HG03039 (cell line): Measurements from ENCODE around the gene ZNF503.
"Not testable (repeated sequence)": the region's sequence is repeated elsewhere in the genome, so short reads cannot be mapped to it uniquely, and the experiment has no call there.

Experiments used
- ATAC-seq: cut with Tn5 transposase; IDR thresholded peaks from one replicate; pipeline ENCODE4 v1.9.1; 2021; ENCODE audit warnings: mild to moderate bottlenecking, moderate library complexity; ENCODE audit not compliant: unreplicated experiment

The ZNF503 gene

DNA sequence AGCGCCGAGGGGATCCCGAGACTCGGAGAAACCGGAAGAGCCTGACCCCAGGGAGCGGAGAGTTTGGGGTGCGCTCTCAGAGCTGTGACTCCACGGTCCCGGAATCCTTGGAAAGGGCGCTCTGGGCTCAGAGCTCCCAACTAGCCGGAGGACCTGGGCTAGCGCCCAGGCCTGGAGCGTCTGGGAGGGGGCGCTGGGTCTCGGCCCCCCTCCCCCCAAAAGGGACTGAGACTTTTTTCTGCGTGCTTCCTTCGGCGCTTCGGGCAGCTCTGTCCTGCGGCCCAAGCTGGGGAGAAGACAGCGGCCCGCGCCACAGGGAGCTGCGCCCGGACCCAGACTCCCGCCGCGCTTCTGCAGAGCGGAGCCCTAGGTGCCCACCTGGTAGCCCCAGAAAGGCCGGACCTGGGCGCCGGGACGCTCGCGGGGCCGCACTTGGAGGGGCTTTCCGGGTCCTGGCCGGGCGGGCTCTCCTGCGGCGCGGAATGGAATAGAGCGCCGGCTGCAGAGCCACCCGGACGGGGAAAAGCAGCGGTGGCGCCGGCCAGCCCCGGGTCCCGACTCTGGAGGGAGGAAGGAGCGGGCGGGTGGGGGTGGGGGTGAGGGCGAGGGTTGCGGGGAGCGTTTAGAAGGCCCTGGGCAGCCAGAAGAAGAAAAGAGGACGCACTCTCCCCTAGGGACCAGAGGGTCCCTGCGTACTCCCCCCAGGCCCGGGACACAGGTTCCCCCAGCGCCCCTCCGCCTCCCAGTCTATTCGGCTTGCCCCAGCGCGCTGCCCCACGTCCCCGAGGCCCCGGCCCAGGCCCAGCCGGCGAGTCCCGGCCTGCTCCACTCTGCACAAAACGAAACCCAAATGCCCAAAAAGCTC lies 4.7 kb downstream of the ZNF503 start:
- no peak for ATAC-seq

DNA sequence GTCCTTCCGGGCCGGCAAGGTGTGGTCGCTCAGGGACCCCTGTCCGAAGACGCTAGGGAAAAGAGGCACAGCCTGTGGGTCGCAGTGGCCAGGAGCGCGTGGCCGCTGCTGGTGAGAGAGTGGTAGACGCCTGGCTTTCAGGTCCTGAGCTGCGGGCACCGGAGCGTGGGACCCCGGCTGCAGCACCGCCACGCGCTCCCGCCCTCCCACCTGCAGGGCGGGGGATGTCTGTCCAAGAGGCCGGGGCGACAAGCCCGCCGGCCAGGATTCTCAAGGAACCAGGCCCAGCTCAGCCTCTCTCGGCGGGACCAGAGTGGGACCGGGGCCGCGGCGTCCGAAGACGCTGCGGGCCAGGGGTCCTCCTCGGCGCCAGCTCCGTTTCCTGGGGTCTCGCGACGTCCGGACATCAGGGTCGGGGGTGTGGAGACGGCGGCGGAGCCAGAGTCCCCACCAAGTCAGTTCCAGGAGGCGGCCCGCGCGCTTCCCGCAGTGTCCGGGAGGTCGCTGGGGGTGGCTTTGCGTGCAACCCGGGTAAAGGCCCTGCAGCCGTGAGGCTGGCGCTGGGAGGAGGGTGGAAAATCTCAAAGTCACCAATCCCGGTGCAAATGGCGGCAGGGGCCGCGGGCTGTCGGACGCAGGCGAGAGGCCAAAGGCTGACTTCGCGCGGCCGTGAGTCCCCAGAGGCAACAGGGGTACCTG lies 5.5 kb downstream of the ZNF503 start:
- no peak for ATAC-seq

DNA sequence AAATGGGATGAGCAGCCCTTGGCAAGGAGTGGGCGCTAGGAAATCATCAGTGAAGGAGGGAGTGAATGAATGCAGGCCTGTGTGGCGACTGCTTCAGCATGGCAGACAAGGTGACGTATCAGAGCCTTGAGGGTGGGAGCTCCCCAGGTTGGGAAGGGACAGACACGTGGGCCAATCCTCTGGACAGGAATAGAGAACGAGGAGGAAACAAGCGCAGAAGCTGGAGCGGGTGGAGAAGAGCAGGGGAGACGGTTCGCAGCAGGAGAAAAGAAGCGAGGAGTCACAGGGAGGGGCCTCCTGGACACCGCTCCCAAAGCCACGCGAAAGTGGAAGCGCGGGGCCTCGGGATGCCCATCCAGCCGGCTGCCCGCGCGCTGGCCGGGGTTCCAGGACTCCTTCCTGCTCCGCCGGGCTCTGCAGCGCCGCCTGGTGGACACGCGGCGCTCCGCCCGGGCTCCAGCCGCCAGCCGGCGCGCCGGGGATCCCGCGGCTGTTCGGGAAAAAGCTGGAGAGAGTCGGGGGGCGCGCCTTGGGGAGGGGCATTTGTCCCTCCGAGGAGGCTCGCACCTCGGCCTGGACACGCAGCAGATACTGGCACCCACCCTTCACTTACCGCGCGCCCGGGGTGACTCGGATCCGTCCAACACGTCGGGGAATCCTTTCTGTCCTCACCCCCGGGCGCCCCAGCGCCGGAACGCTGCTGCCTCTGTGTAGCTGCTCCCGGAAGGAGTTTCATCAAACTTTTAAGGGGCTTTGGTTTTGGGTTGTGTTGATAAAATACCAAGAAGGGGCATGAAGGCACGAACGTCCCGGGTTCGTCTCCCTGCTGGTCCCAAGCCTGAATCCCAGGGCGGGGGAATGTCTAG lies 6.3 kb downstream of the ZNF503 start:
- ATAC-seq, result no peak

DNA sequence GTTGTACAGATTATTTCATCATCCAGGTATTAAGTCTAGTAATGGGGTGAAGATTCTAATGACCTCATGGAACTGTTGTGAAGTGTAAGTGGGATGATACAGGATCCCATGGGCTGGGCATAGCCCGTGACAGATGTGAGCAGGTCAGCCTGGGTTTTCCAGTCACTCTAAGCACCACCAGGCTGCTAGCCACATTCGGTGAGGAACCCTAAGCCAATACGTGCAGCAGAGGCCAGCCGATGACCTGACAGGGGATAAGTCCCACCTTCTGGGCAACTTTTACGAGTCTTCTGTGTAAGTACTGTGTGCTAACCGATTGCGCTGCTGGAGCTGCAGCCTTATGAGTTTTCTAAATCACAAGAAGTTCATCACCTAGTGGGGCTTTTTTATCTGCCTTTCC lies 7.3 kb downstream of the ZNF503 start:
- no peak for ATAC-seq

DNA sequence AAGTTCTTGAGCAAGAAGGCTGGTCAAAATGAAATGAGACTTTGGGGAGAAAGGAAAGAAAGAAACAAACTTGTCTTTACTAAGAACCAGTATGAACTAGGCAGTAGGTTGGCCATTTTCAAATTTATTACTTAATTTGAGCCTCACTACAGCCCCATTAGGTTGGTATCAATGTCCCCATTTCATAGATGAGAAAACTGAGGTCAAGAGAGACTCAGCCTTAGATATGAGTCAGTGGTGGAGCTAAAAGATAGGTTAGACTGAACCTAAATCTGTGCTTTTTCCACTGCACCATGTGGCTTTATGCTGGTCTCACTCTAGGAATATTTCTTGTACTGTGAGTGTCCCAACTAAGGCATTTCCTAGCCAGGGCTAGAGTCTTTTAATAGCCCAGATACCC lies 8.8 kb downstream of the ZNF503 start:
- no peak for ATAC-seq

DNA sequence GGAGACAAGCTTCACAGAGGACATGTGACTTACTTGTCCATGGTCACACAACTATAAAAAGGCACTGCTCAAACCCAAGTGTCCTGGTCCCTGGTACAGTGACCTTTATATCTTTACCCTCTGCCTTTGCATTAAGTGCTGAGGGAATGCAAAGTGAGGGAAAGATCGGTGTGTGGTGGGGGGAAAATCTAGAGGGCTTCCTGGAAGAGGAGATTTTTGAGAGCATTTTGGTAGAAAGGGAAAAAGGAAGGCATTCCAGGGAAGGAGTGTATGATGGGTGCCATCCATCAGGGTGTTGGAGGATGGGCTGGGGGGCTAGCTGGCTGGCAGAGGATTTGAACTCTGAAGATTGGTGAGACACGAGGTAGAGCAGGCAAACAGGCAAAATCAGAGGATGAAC lies 9.3 kb downstream of the ZNF503 start:
- no peak for ATAC-seq

DNA sequence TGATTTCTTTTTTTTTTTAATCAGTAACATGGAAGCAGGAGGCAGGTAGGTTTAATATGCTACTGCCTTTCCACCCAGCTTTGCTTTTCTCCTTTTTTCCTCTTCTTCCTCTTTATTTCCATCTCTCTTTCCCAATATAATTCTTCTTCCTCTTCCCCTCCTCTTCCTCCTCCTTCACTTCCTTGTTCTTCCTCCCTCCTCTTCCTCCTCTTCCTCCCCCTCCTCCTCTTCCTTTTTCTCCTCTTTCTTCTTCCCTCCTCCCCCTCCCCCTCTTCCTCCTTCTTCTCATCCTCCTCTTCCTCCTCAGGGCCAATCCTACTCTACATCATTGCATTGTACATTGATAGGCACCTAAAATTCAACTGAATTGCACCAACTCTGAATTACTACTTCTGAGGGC lies 11.4 kb downstream of the ZNF503 start:
- ATAC-seq, result no peak

DNA sequence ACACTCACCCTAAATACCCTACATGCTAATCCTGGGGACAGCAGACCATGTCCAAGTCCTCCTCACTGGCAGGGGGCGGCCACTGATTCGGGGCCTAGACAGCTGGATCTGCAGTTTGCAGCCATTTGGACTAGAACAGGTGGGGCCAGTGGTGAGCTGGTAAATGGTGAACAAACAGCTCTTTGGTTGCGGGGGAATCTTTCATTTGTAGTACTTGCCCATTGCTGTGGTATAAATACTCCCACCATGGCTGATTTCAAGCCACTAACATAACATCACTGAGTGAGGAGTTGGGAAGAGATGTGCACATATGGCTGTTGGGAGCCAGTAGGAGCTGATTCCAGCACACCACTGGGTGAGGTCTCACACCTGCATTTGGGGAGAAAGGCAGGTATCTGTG lies 13.5 kb downstream of the ZNF503 start:
- no peak for ATAC-seq

DNA sequence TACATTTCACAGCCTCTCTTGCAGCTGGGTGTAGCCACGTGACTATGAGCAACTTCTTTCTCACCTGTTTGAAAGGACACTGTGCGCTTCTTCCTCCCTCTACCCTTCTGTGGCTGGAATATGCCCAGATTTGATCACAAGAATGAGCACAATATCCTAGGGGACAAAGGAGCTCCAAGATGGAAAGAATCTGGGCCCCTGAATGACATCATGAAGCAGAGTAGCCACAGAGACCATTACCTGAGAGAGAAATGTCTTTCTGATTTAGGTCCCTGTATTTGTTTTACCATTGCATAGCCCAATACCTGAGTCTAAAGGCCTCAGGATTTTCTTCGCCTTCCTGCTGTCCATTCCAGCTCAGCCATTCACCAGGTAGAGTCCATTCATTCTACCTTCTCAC lies 15.4 kb downstream of the ZNF503 start:
- no peak for ATAC-seq

DNA sequence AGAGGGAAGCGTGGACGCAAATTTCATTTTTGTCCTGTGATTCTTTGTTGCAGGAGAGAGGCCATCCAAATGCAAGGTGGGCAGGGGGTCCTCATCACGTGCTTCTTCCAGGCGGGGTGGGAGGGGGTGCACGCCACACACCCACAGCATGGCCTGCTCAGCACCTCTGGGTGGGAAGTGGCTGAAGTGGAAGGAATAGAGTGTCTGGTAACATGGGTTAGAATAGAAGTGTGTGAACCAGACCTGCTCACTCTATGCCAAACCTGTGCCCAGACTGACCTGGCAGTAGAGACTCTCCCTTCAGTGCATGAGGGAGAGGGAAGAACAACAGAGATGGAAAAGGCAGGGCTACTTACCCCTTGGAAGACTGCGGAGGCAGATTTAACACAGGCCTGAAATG lies 21.7 kb downstream of the ZNF503 start:
- ATAC-seq, result no peak

DNA sequence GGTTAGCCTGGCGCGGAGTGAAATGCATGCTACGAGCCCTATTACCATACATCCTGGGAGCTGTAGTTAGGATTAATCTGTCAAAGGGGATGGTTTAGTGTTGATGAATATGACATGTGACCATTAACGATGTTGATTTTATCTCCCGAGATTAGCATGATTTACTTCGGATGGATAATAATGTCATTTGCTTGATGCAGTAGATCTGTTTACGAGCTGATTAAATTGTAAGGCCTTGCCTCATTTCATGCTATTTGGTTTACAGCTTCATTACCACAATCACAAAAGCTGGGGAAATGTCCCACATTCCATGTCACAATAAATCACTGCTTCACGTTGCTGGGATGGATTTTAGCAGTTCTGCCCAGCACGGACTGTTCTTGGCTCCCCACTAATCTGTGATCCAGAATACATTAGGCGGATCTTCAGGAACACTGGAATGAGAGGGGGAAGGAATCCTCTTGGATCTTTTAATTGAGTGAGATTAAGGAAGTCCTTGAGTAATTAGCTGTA lies 22.3 kb downstream of the ZNF503 start:
- no peak for ATAC-seq

DNA sequence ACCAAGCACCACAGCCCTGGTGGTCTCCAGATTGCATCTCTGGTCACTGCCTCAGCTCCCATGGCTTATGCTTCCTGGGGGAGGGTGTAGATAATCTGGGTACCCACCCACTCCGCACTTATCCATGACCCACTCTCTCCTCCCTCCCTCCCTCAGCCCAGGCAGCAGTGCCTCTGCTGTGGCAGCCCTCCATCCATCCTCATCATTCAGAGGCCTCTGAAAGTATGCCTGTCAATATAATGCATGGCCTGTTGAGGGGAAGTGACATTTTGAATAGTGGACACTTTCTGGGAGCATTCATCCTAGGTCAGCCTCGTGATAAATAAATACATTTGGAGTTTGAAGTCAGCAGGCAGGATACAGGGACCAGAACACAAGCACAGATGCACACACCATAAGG lies 23.2 kb downstream of the ZNF503 start:
- no peak for ATAC-seq

DNA sequence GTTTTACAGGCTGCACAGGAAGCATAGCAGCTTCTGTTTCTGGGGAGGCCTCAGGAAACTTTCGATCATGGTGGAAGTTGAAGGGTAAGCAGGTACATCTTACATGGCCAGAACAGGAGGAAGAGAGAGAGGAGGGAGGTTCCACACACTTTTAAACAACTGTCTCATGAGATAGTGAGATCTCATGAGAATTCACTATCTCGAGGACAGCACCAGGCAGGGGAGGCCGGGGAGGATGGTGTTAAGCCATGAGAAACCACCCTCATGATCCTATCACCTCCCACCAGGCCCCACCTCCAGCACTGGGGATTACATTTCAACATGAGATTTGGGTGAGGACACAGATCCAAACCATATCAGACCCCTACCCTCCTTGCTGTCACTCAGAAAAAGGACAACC lies 23.7 kb downstream of the ZNF503 start:
- no peak for ATAC-seq

DNA sequence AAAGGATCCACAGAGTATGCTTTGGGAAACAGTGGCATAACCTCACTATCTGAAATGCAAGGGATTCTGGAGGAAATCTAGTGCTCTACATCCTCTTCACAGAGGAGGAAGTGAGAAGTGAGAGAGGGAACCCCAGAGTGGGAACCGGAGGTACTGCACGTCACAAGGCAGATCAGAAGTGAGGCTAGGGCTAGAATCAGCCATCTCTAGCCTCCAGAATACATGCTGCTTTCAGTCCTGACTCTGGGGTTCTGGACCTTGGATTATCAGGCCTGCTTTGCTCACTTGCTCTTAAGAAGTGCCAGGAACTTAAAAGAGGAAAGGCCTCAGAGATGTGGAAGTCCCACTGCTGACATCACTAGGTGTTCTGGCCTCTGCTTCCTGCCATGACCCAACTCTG lies 25.7 kb downstream of the ZNF503 start:
- ATAC-seq, result peak; percentile 62

DNA sequence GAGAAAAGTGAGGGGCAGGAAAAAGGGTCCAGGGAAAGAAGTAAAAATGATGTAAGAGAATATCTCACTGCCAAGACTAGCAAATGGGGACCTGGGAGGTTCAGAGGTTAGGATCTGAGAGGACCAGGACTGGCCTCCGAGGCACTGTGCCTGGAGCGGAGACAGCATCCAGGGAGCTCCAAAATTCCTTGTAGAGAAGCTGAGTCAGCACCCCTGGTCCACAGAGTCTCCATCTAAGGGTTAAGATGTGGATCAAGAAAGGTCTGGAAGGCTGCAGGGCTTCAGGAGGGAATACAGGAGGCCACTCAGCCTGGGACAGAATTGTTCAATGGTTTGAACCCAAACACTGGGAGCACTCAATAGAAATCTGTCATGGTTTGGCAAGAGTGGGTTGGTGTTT lies 30.6 kb downstream of the ZNF503 start:
- no peak for ATAC-seq

DNA sequence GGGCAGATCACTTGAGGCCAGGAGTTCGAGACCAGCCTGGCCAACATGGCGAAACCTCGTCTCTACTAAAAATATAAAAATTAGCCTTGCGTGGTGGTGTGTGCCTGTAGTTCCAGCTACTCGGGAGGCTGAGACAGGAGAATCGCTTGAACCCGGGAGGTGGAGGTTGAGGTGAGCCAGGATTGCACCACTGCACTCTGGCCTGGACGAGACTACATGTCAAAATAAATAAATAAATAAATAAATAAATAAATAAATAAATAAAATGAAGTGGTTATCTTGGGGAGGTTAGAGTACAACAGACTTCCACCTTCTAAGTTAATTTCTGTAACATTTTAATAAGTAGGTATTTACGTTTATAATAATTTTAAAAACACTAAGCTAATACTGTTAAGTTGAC lies 31.7 kb downstream of the ZNF503 start:
- not testable (repeated sequence) for ATAC-seq

DNA sequence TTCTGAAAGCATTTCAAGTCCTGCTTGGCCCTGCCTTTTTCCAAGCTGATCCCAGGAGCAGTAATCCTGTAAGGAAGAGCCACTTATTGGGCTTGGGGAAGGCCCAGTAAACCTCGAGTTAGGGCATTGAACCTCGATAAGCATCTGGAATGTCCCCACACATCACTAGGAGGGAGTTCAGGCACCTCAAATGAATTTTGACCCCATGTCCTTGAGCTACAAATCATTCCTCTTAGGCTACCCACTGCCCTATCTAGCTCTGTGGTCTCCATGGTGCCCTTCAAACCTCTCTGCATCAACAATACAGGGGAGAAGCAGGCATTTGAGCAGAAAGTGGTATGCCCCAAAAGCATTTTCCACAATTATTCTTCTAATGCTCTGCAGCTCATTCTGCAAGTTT lies 33.7 kb downstream of the ZNF503 start:
- no peak for ATAC-seq

DNA sequence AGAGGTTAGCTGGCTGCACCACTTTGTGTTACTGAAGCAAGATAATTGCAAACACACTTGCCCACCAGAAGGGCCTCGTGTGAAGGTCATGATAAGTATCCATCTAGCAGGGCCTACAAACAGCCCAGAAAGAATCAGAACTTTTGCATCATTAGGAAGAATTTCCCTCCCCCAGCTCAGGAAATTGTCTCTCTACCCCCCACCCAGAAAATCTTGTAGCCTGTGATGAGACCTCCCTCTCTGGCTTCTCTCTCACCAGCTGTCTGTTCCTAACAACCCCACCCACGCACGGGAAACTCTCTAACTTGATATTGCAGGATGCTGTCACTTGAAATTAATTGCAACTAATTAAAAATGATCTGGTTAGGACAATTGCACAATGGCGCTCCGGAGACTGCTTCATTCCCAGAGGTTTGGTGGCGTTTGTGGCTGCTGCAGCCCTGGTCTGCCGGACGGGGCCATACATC lies 34.5 kb downstream of the ZNF503 start:
- ATAC-seq, result no peak

DNA sequence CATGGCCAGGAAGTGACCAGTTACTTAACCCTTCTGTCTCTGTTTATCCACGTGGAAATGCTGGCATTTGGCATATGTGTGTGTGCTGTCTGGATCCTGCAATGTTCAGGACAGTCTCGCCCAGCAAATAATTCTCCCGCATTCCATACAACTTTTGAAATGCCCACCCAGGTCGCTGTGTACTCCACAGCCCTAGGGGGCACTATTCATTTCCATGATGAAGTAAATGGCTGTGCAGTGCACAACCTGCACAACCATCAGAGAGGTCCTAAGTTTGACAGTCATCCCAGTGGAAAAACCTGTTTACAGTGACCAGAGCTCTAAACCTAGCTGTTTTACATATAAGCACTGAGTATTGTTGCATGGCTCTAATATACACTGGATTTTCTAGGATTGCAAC lies 38.1 kb downstream of the ZNF503 start:
- ATAC-seq, result no peak

DNA sequence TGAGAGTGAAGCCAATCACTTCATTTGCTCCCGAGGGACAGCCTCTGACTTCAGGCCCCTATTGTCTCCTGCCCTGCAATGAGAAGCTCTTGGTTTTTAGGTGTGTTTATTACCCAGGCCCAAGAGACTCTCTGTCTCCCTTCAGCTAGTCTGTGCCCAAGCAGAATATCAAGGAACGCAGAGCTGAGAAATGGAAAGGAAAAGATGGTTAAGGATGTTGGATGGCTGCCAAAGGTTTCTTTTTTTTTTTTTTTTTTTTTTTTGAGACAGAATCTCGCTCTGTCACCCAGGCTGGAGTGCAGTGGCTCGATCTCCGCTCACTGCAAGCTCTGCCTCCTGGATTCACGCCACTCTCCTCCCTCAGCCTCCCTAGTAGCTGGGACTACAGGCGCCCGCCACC lies 41.7 kb downstream of the ZNF503 start:
- not testable (repeated sequence) for ATAC-seq

DNA sequence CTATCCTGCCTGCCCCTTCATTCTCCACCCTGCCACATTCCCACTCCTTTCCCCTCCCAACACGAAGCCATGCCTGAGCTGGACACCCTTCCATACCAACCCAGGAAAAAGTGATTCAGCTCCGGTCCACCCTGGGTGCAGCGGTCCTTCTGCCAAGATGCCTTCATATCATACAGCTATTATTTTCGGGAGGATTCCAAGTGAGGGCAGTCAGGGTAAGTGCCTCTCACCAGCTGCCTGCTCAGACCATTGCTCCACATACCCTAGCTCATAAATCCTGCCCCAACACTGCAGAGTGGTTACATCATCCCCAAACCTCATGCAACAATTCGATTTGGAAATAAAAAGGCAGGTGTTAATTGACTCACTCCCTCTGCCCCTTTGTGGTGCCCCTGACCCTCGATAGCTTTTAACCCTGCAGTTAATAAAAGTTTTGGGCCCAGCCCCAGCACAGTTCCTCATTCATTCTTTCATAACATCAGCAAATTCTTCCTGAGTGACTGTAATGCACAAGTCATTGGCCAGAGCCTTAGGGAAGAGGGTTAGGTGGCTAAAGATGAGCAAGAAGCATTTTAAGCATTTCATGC lies 42.6 kb downstream of the ZNF503 start:
- no peak for ATAC-seq
